Measurements from ENCODE around the gene TMEM132C.

- TF ChIP-seq, protein P1, sequence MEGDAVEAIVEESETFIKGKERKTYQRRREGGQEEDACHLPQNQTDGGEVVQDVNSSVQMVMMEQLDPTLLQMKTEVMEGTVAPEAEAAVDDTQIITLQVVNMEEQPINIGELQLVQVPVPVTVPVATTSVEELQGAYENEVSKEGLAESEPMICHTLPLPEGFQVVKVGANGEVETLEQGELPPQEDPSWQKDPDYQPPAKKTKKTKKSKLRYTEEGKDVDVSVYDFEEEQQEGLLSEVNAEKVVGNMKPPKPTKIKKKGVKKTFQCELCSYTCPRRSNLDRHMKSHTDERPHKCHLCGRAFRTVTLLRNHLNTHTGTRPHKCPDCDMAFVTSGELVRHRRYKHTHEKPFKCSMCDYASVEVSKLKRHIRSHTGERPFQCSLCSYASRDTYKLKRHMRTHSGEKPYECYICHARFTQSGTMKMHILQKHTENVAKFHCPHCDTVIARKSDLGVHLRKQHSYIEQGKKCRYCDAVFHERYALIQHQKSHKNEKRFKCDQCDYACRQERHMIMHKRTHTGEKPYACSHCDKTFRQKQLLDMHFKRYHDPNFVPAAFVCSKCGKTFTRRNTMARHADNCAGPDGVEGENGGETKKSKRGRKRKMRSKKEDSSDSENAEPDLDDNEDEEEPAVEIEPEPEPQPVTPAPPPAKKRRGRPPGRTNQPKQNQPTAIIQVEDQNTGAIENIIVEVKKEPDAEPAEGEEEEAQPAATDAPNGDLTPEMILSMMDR (IDR thresholded peaks at IDR 0.05): no peak
- no peak for TF ChIP-seq POLR2A (IDR thresholded peaks at IDR 0.05)
Measured at GRCh38 chr12:128709660-128710059, 442.7 kb downstream of the TMEM132C start.

Data from lower leg skin (tissue), 3 donors.